HG02759 (cell line): ENCODE data around the gene APBA2.

Experiments
- ATAC-seq: cut with Tn5 transposase; IDR thresholded peaks from one replicate; pipeline ENCODE4 v1.9.1; 2021; ENCODE audit warnings: mild to moderate bottlenecking, moderate library complexity; ENCODE audit not compliant: unreplicated experiment

APBA2 gene

DNA sequence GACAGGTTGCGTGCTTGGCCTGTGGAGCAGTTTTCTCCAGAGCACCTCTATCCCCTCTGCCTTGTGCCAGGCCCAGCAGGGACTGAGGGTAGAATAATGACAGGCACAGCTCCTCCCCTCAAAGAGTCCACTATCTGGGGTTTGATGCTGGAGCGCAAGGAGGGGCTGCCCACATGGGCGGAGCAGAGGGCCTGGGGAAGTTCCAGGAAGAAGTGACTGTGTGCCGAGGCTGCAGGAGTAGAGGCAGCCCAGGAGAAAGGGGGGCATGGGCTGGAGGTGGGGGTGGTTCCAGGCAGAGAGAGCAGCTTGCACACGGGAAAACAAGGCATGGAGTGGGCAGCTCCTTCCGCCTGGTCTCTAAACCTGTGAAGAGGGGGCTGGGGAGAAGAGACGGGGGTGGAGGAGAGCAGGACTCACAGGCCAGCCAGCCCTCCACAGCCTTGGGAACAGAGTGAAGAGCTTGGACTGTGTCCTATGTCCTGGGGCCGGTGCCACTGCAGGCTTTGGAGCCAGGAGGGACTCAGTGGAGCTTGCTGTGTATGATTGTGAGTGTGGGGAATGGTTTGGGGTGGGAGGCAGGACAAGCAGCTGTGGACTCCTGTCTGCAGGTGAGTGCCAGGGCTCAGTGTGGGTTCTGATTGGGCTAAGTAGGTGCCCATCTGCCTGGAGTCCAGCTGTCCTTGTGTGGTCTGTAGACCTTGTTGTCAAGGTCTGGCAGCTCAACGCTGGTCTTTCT lies 48.1 kb downstream of the APBA2 start:
- ATAC-seq, result no peak

- no peak for ATAC-seq
Observed at GRCh38 chr15:28934645-28935044, 48.9 kb downstream of the APBA2 start.

DNA sequence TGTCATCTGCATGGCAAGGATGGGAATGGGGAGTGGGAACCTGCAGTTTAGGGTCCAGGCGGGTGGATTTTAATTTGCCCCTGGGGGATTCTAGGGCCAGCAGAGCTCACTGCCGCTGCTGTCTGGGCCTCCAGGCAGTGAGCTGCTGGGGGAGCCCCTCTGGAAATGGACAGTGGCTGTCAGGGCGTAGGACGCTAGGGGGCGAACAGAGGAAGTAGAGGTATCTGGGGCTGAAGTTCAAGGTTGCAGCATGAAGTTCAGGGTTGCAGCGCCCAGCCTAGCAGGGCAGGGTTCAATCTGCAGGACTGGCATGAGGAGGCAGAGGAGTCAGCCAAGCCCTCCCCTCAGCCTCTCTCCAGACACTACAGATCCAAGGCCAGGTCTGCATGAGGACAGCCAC lies 49.5 kb downstream of the APBA2 start:
- ATAC-seq, result no peak

DNA sequence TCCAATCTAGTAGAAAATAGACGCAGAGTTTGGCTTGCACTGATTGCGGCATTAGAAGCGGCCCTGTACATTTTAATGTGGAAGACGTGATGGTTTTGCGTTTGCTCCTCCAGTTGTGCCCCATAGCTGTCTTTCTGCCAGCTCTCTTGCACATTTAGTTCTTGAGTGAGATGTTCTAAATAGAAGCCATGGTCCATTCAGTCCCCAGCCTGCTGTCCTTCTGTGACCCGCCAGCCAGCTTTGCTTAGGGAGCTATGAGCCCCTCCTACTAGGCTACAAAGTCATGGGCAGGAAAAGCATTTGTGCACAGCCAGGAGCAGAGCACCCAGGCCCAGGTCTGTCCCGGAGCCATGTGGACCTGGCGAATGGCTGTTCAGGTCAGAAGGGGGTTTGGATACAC lies 50.3 kb downstream of the APBA2 start:
- no peak for ATAC-seq

GRCh38 chr15:28936481-28936881 lies 50.7 kb downstream of the APBA2 start:
- ATAC-seq, result no peak

DNA sequence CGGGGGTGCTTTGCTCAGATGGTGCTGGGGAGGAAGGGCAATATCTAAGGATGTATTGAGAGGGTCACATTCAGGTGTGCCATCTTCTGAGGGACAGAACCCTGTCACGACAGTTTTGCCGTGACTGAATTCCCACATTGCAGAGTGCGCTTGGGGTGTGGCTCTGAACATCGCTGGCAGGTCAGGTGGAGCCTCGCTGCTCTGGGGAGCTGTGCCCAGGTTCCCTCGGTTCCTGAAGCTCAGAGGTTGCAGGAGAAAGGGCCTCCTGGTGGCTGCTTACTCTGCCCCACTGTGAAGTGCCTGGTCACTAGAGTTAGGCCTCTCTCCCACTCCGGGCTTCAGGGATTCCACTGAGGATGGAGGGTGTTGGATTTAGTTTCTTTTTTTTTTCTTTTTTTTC lies 51.5 kb downstream of the APBA2 start:
- no peak for ATAC-seq

DNA sequence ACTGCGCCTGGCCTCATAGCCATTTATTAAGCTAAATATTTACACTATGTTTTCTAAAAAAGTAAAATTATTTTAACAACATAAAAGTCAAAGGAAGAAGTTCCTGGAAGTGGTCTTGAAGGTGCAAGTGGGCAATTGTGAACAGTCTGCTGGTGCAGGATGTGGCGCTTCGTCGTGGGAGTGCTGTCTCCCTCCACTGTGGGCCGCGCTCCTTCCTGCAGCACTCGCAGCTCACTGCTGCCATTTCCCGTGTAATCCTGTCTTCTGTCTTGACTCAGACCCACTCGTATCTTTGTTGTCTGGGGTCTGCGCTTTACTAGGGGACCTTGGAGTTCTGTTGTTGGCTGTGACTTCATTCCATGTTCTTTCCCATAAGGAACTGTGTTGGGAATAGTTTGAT lies 56.3 kb downstream of the APBA2 start:
- no peak for ATAC-seq

DNA sequence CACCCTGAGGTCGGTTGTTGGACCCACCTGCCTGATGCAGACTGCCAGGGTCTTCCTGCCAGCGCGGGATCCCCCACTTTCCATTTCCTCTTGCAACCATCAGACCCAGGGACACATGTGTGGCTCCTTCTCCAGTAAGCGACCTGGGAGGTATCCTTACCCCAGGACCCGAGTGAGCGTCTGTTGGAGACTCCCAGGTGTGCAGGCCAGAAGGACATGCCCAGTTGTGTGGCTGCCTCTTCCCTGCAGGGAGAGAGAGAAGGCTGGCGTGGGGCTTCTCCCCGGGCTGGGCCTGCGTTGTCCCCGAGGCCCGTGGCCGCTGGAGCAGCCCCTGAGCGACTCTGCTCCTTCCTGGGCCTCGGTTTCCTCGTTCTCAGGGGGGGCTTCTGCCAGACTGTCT lies 56.8 kb downstream of the APBA2 start:
- ATAC-seq, result no peak

GRCh38 chr15:28943146-28943545 lies 57.4 kb downstream of the APBA2 start:
- ATAC-seq, result no peak

DNA sequence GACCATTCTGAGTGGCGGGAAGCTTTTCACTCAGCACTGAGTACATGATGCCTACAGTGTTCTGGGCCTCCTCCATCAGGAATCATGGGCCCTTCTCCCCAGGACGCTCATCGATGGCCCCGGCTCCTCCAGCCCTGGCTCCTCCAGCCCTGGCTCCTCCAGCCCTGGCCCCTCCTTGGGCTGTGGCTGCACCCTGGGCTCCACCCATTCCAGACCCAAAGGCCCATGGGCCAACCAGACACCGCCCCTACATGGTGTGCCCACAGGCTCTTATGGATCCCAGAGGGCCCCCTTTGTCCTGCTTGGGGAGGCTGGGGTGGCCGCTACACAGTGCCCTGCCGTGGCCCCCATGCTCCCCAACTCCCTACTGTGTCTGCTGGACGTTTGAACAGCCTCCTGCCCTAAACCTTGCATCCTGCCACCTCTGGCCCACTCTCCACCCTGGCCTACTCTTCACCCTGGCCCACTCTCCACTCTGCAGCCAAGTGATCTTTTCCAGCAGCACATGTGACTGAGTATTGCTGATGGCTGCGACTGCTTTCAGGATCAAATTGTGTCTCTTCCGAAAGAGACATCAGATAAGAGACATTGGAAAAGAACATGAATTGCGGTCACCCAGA lies 57.9 kb downstream of the APBA2 start:
- no peak for ATAC-seq

- no peak for ATAC-seq
Observed at GRCh38 chr15:28944286-28944685, 58.5 kb downstream of the APBA2 start.

GRCh38 chr15:28944696-28945300 lies 59.0 kb downstream of the APBA2 start:
- no peak for ATAC-seq

- no peak for ATAC-seq
Observed at GRCh38 chr15:28945626-28946230, 60.0 kb downstream of the APBA2 start.

- no peak for ATAC-seq
Observed at GRCh38 chr15:28946803-28947202, 61.0 kb downstream of the APBA2 start.

GRCh38 chr15:28947221-28947674 lies 61.5 kb downstream of the APBA2 start:
- ATAC-seq, result no peak

GRCh38 chr15:28948036-28948435 lies 62.3 kb downstream of the APBA2 start:
- ATAC-seq, result no peak

DNA sequence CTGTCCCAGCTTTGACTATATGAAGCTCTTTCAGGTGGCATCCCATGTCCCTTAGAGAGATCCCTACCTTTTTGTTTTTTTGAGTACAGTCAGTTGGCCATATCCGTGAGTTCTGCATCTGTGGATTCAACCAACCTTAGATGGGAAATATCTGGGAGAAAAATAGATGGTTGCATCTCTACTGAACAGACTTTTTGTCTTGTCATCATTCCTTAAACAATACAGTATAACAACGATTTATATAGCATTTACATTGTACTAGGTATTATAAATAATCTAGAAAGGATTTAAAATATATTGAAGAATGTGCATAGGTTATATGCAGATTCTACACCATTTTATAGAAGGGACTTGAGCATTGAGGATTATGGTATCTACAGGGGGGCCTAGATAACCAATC lies 65.1 kb downstream of the APBA2 start:
- ATAC-seq, result no peak

GRCh38 chr15:28952666-28953491 lies 67.1 kb downstream of the APBA2 start:
- ATAC-seq, result no peak

DNA sequence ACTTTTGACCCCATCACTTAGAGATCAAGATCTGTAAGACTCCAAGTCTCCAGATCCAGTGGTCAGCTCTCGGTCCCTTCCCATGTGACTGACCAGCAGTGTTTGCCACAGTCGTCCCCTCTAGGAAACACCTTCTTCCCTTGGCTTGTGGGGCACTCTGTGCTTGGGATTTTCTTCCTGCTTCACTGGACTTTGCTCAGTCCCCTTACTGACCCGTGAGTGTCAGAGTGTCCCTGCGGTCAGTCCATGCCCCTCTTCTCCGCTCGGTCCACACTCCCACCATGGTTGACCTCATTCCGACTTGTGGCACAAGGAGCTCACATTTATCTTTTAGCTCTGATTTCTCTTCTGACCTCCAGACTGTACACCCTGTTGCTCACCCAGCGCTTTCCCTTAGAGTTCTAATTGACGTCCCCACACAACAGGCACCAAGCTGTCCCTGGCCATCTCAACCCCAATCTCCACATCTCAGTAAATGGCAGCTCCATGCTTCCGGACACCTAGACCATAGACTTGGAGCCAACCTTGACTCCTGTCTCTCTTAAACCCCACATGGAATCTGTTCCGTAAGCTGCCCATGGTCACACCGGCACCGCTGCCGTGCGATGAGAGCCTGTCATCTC lies 67.9 kb downstream of the APBA2 start:
- no peak for ATAC-seq

- ATAC-seq, result no peak
Observed at GRCh38 chr15:28954466-28955159, 68.8 kb downstream of the APBA2 start.
